SK-N-SH (cell line): ENCODE data around the gene AKAP11. TPM values are rescaled to one million over a fixed set of nuclear protein-coding genes. Genes with fewer than 3 reads are reported as not detected.

Experiments
- CTCF ChIA-PET: fragments of 300-600, 350-600 bp; formaldehyde crosslinking; extraction: SDS; loops from one replicate; lab custom pipeline; 2021; lab: Yijun Ruan, JAX
- POLR2A ChIA-PET: fragments of 350-600 bp; sonication (Branson Sonifier 250); formaldehyde crosslinking; extraction: SDS; loops from one replicate; lab custom pipeline; 2020; ENCODE audit warnings: antibody characterized with exemption, inconsistent platforms; lab: Yijun Ruan, JAX
- DNase-seq: peaks from one replicate; pipeline ENCODE4 v3.0.0; 2012
- H2AFZ ChIP-seq: fragments of 200-600 bp; sonication (generic); 2 replicates; pipeline ENCODE4 v1.8.1; 2016; ENCODE audit warnings: antibody characterized with exemption, mild to moderate bottlenecking, low read depth
- H3F3A ChIP-seq: fragments of 200-600 bp; sonication (generic); replicated peaks from 2 replicates; pipeline ENCODE3; 2016; ENCODE audit warnings: antibody characterized with exemption, mild to moderate bottlenecking; ENCODE audit not compliant: insufficient read depth
- H3K27ac ChIP-seq, 2 experiments: fragments of 200-500 bp in 1 of 2; fragments of 200-600 bp in 1 of 2; sonication (Bioruptor generic) in 1 of 2; sonication (generic), shearing (Covaris generic) in 1 of 2; 2 replicates each; pipeline versions ENCODE4 v1.5.1 to v1.6.1; 2014 to 2016; ENCODE audit warnings: low read depth in 2 of 2, inconsistent platforms in 1 of 2, low read length in 1 of 2, mild to moderate bottlenecking in 1 of 2, mixed read lengths in 1 of 2
- H3K27me3 ChIP-seq: fragments of 200-600 bp; sonication (generic), shearing (Covaris generic); 2 replicates; pipeline ENCODE4 v1.6.1; 2016; ENCODE audit warnings: mixed run types; ENCODE audit not compliant: insufficient read depth
- H3K36me3 ChIP-seq, 2 experiments: fragments of 200-500 bp in 1 of 2; fragments of 200-600 bp in 1 of 2; sonication (Bioruptor generic) in 1 of 2; sonication (generic) in 1 of 2; replicated peaks in 1 of 2; 2 replicates each; pipeline versions ENCODE3 to v1.5.1; 2014 to 2016; ENCODE audit warnings: low read length in 1 of 2, mild to moderate bottlenecking in 1 of 2; ENCODE audit not compliant: insufficient read depth in 2 of 2, control insufficient read depth in 1 of 2
- H3K4me1 ChIP-seq, 2 experiments: fragments of 200-500 bp in 1 of 2; fragments of 200-600 bp in 1 of 2; sonication (Bioruptor generic) in 1 of 2; sonication (generic), shearing (Covaris generic) in 1 of 2; 2 replicates each; pipeline versions ENCODE4 v1.5.1 to v1.6.1; 2014 to 2016; ENCODE audit warnings: low read depth in 1 of 2, low read length in 1 of 2, mixed run types in 1 of 2; ENCODE audit not compliant: insufficient read depth in 2 of 2, control insufficient read depth in 1 of 2
- H3K4me2 ChIP-seq: fragments of 200-600 bp; sonication (generic), shearing (Covaris generic); 2 replicates; pipeline ENCODE4 v1.6.1; 2017; ENCODE audit warnings: mixed run types
- H3K4me3 ChIP-seq, 2 experiments: fragments of 200-500 bp in 1 of 2; fragments of 200-600 bp in 1 of 2; sonication (Bioruptor generic) in 1 of 2; sonication (generic), shearing (Covaris generic) in 1 of 2; 2 replicates each; pipeline versions ENCODE4 v1.5.1 to v1.8.1; 2014 to 2016; ENCODE audit warnings: low read depth in 2 of 2, inconsistent platforms in 1 of 2, low read length in 1 of 2, mild to moderate bottlenecking in 1 of 2, mixed read lengths in 1 of 2, moderate library complexity in 1 of 2
- H3K79me2 ChIP-seq: fragments of 200-600 bp; sonication (generic); 2 replicates; pipeline ENCODE4 v1.8.1; 2017; ENCODE audit warnings: mild to moderate bottlenecking; ENCODE audit not compliant: insufficient read depth
- H3K9ac ChIP-seq: fragments of 200-600 bp; sonication (generic); 2 replicates; pipeline ENCODE4 v1.6.1; 2017; ENCODE audit warnings: mixed run types
- H3K9me2 ChIP-seq: fragments of 200-600 bp; sonication (generic); 2 replicates; pipeline ENCODE4 v1.6.1; 2017; ENCODE audit warnings: mixed run types
- H3K9me3 ChIP-seq: fragments of 200-600 bp; sonication (generic); 2 replicates; pipeline ENCODE4 v1.6.1; 2017; ENCODE audit warnings: mixed run types, mild to moderate bottlenecking, moderate library complexity
- H4K20me1 ChIP-seq: fragments of 200-600 bp; sonication (generic); 2 replicates; pipeline ENCODE4 v1.6.1; 2017; ENCODE audit warnings: mild to moderate bottlenecking, mixed run types; ENCODE audit not compliant: insufficient read depth
- CHD2 ChIP-seq: fragments of 150-350 bp; IDR thresholded peaks from 2 replicates; pipeline ENCODE4 v1.6.1; 2018; ENCODE audit warnings: low read length; ENCODE audit not compliant: partially characterized antibody
- CTCF ChIP-seq: fragments of 200-600 bp; sonication (generic); IDR thresholded peaks from 2 replicates; pipeline ENCODE4 v1.6.1; 2017; ENCODE audit warnings: antibody characterized with exemption, mild to moderate bottlenecking, moderate library complexity
- EP300 ChIP-seq, 2 experiments: IDR thresholded peaks; 2 replicates each; pipeline versions ENCODE4 v1.4.0 to v1.6.1; 2012; ENCODE audit warnings: borderline replicate concordance in 1 of 2, low read depth in 1 of 2, low read length in 1 of 2
- FOSL2 ChIP-seq: IDR thresholded peaks from 2 replicates; pipeline ENCODE4 v1.4.0; 2012; ENCODE audit warnings: low read depth, mild to moderate bottlenecking, moderate library complexity, borderline replicate concordance
- FOXJ3 ChIP-seq: sonication (generic); formaldehyde crosslinking; IDR thresholded peaks from 2 replicates; pipeline ENCODE4 v1.5.1; 2020; ENCODE audit warnings: mild to moderate bottlenecking, missing genetic modification reagents
- FOXM1 ChIP-seq: IDR thresholded peaks from 2 replicates; pipeline ENCODE4 v1.4.0; 2012; ENCODE audit warnings: low read depth, mild to moderate bottlenecking
- GABPA ChIP-seq: IDR thresholded peaks from 2 replicates; pipeline ENCODE4 v1.4.0; 2012; ENCODE audit warnings: low read depth, mild to moderate bottlenecking
- GATA2 ChIP-seq: sonication (generic); formaldehyde crosslinking; IDR thresholded peaks from 2 replicates; pipeline ENCODE4 v1.5.0; 2020; ENCODE audit warnings: mild to moderate bottlenecking, missing genetic modification reagents
- IRF3 ChIP-seq: fragments of 150-350 bp; IDR thresholded peaks from 2 replicates; pipeline ENCODE4 v1.6.1; 2016; ENCODE audit warnings: mild to moderate bottlenecking, low read depth, low read length
- JUND ChIP-seq: IDR thresholded peaks from 2 replicates; pipeline ENCODE4 v1.4.0; 2012
- NFIC ChIP-seq: IDR thresholded peaks from 2 replicates; pipeline ENCODE4 v1.4.0; 2012; ENCODE audit warnings: borderline replicate concordance
- POLR2AphosphoS5 ChIP-seq: IDR thresholded peaks from 2 replicates; pipeline ENCODE4 v1.6.1; 2012; ENCODE audit warnings: low read depth, low read length
- RAD21 ChIP-seq: IDR thresholded peaks from 2 replicates; pipeline ENCODE4 v1.6.1; 2012; ENCODE audit warnings: mild to moderate bottlenecking, low read length
- RCOR1 ChIP-seq: fragments of 150-350 bp; IDR thresholded peaks from 2 replicates; pipeline ENCODE4 v1.6.1; 2017; ENCODE audit warnings: antibody characterized with exemption, low read length
- REST ChIP-seq: IDR thresholded peaks from 2 replicates; pipeline ENCODE4 v1.6.1; 2012; ENCODE audit warnings: mild to moderate bottlenecking, low read depth, low read length, moderate library complexity
- SIN3A ChIP-seq: IDR thresholded peaks from 2 replicates; pipeline ENCODE4 v1.6.1; 2012; ENCODE audit warnings: low read depth, mild to moderate bottlenecking, low read length, moderate library complexity, borderline replicate concordance
- TAF1 ChIP-seq: IDR thresholded peaks from 2 replicates; pipeline ENCODE4 v1.6.1; 2012; ENCODE audit warnings: low read depth, mild to moderate bottlenecking, low read length, moderate library complexity, borderline replicate concordance
- TEAD4 ChIP-seq: IDR thresholded peaks from 2 replicates; pipeline ENCODE4 v1.4.0; 2012; ENCODE audit warnings: mild to moderate bottlenecking, borderline replicate concordance; ENCODE audit not compliant: insufficient read depth
- YY1 ChIP-seq: IDR thresholded peaks from 2 replicates; pipeline ENCODE4 v1.4.0; 2012; ENCODE audit warnings: low read depth, mild to moderate bottlenecking
- ZBTB33 ChIP-seq: IDR thresholded peaks from 2 replicates; pipeline ENCODE4 v1.4.0; 2012; ENCODE audit warnings: low read depth, borderline replicate concordance
- polyA plus RNA-seq, 3 experiments: library from polyadenylated mRNA; depleted of rRNA; stranded (reverse); fragments of >200 nt; gene quantifications; 2 replicates each; pipeline ENCODE4 v1.2.3, GENCODE V29; 2012

AKAP11 gene
- polyA plus RNA-seq, 1 of the 3 experiments (the other 2 are of a cell fraction): 5.6 TPM

GRCh38 chr13:42298392-42298791 is 26.4 kb downstream of the AKAP11 start (continued):
- TF ChIP-seq REST (no peak), CTCF (no peak), POLR2AphosphoS5 (no peak), RAD21 (no peak)

- POLR2A ChIA-PET: no interaction called here
- H2AFZ ChIP-seq: no peak overlapping the region
- H3K36me3 ChIP-seq: peaks cover 68 to 81% of the 10 kb centered on the region in 2 experiments
- no peaks in the 10 kb centered on the region for H3K79me2 ChIP-seq
- H3K4me1 ChIP-seq: no peaks in the 10 kb centered on the region
- no peaks in the 10 kb centered on the region for H3K9me3 ChIP-seq
- H3K27ac ChIP-seq: no peak overlapping the region
- no peak overlapping the region for H3K4me2 ChIP-seq
- no peaks in the 10 kb centered on the region for H3F3A ChIP-seq
- no peaks in the 10 kb centered on the region for H3K27me3 ChIP-seq
- no peaks in the 10 kb centered on the region for H4K20me1 ChIP-seq
- H3K9ac ChIP-seq: no peak overlapping the region
- H3K4me3 ChIP-seq: no peak overlapping the region
- CTCF ChIA-PET: no interaction called here
- no peak for DNase-seq
- H3K9me2 ChIP-seq: no peaks in the 10 kb centered on the region
- TF ChIP-seq CTCF: no peak
- TF ChIP-seq RCOR1: no peak
- no peak for TF ChIP-seq TEAD4
- no peak for TF ChIP-seq FOXJ3 (CRISPR knock-in tag)
- TF ChIP-seq YY1: no peak
- no peak for TF ChIP-seq FOXM1
- TF ChIP-seq EP300 (IDR thresholded peaks at IDR 0.05; ENCODE audit: borderline replicate concordance in 1 of 2, low read depth in 1 of 2, low read length in 1 of 2): no peak
- no peak for TF ChIP-seq CHD2
- no peak for TF ChIP-seq GABPA
- no peak for TF ChIP-seq POLR2AphosphoS5
- no peak for TF ChIP-seq GATA2
- no peak for TF ChIP-seq IRF3
- no peak for TF ChIP-seq NFIC
- TF ChIP-seq ZBTB33: no peak
- no peak for TF ChIP-seq RAD21
- no peak for TF ChIP-seq TAF1
- no peak for TF ChIP-seq JUND
- no peak for TF ChIP-seq SIN3A
- no peak for TF ChIP-seq FOSL2
These were observed 33.6 kb downstream of the AKAP11 start for GRCh38 chr13:42305503-42305902.
